CD4-positive, alpha-beta T cell (primary cell): ENCODE results near the gene SPIRE2. TPM values are rescaled to one million over a fixed set of nuclear protein-coding genes. Genes with fewer than 3 reads are reported as not detected.

ENCODE experiments used
- ATAC-seq: fragments of 200-7000 bp; cut with Tn5 transposase; one replicate; pipeline ENCODE4 v1.10.0; 2022; ENCODE audit warnings: mild to moderate bottlenecking; ENCODE audit not compliant: poor library complexity
- CTCF ChIA-PET: fragments of 350-600 bp; sonication (Branson Sonifier 250); formaldehyde crosslinking; loops from one replicate; lab custom pipeline; 2021; ENCODE audit warnings: antibody characterized with exemption, inconsistent platforms; lab: Charles Lee
- POLR2A ChIA-PET: fragments of 350-600 bp; sonication (Branson Sonifier 250); formaldehyde crosslinking; loops from one replicate; lab custom pipeline; 2021; ENCODE audit warnings: antibody characterized with exemption, inconsistent platforms; lab: Charles Lee
- DNase-seq, 14 experiments: peaks; one replicate each; pipeline ENCODE4 v3.0.0-alpha.2; 2013 to 2020; ENCODE audit warnings: mixed read lengths in 2 of 14
- H3K27ac ChIP-seq, 2 donors: one replicate each; pipeline versions ENCODE4 v1.5.1 to v1.7.0; 2013; ENCODE audit warnings: low read length in 2 of 2, low read depth in 1 of 2, mild to moderate bottlenecking in 1 of 2
- H3K27me3 ChIP-seq, 2 experiments: 1 replicate in 1 of 2; 2 replicates in 1 of 2; pipeline versions ENCODE4 v1.6.1 to v1.7.0; 2013; ENCODE audit warnings: low read length in 2 of 2, control low read depth in 1 of 2, mild to moderate bottlenecking in 1 of 2, moderate library complexity in 1 of 2; ENCODE audit not compliant: insufficient read depth in 2 of 2, control insufficient read depth in 1 of 2
- H3K36me3 ChIP-seq: one replicate; pipeline ENCODE4 v1.6.1; 2013; ENCODE audit warnings: low read length, control low read depth; ENCODE audit not compliant: insufficient read depth
- H3K4me1 ChIP-seq: one replicate; pipeline ENCODE4 v1.6.1; 2013; ENCODE audit warnings: low read length, control low read depth; ENCODE audit not compliant: insufficient read depth
- H3K4me3 ChIP-seq: one replicate; pipeline ENCODE4 v1.5.1; 2013; ENCODE audit warnings: mild to moderate bottlenecking, low read length, moderate library complexity
- H3K9me3 ChIP-seq, 2 experiments: 1 replicate in 1 of 2; 2 replicates in 1 of 2; pipeline versions ENCODE4 v1.6.1 to v1.7.0; 2013; ENCODE audit warnings: low read length in 2 of 2, mild to moderate bottlenecking in 2 of 2, control low read depth in 1 of 2, moderate library complexity in 1 of 2; ENCODE audit not compliant: control insufficient read depth in 1 of 2, insufficient read depth in 1 of 2
- H3K27ac Mint-ChIP-seq: one replicate; pipeline ENCODE4 v1.8.0; 2020; ENCODE audit warnings: mixed read lengths
- H3K27me3 Mint-ChIP-seq: one replicate; pipeline ENCODE4 v1.8.0; 2021; ENCODE audit warnings: mixed read lengths
- H3K36me3 Mint-ChIP-seq: one replicate; pipeline ENCODE4 v1.8.0; 2021; ENCODE audit warnings: low read depth, mixed read lengths
- H3K4me1 Mint-ChIP-seq: one replicate; pipeline ENCODE4 v1.8.0; 2021; ENCODE audit warnings: low read depth, mixed read lengths
- H3K4me3 Mint-ChIP-seq: one replicate; pipeline ENCODE4 v1.8.0; 2020; ENCODE audit warnings: mild to moderate bottlenecking, mixed read lengths
- H3K9me3 Mint-ChIP-seq: one replicate; pipeline ENCODE4 v1.8.0; 2020; ENCODE audit warnings: mixed read lengths
- intact Hi-C, 2 experiments: fragments of 100-400 bp; cut with DNase I in 1 of 2; cut with micrococcal nuclease in 1 of 2; formaldehyde crosslinking; loops; one replicate each; pipeline versions ENCODE4 v1.15.1 to v1.9.0; 2023 to 2025; cut with DNase I, micrococcal nuclease
- polyA plus RNA-seq, 2 donors: library from polyadenylated mRNA; unstranded; fragments of 120-200 nt; gene quantifications; one replicate each; pipeline ENCODE4 v1.2.1, GENCODE V29; 2013
- total RNA-seq, 174 experiments: library from RNA in 2 of 174; stranded (reverse) in 2 of 174; gene quantifications; one replicate each; pipeline ENCODE4 v1.2.3 and lab custom pipeline; 2021 to 2026
- TF ChIP-seq, protein P1 (sequence below): fragments of 200-600 bp; IDR thresholded peaks from one replicate; pipeline ENCODE4 v1.8.0; 2022; ENCODE audit warnings: antibody characterized with exemption, mild to moderate bottlenecking

Gene SPIRE2, protein sequence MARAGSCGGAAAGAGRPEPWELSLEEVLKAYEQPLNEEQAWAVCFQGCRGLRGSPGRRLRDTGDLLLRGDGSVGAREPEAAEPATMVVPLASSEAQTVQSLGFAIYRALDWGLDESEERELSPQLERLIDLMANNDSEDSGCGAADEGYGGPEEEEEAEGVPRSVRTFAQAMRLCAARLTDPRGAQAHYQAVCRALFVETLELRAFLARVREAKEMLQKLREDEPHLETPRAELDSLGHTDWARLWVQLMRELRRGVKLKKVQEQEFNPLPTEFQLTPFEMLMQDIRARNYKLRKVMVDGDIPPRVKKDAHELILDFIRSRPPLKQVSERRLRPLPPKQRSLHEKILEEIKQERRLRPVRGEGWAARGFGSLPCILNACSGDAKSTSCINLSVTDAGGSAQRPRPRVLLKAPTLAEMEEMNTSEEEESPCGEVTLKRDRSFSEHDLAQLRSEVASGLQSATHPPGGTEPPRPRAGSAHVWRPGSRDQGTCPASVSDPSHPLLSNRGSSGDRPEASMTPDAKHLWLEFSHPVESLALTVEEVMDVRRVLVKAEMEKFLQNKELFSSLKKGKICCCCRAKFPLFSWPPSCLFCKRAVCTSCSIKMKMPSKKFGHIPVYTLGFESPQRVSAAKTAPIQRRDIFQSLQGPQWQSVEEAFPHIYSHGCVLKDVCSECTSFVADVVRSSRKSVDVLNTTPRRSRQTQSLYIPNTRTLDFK
- total RNA-seq = 1 to 10 TPM; 1.1 TPM
- polyA plus RNA-seq (2013, experiment 1 of 2) = 0.96 TPM
- polyA plus RNA-seq (2013, experiment 2 of 2) = 1.1 TPM
- total RNA-seq (lab: John Stamatoyannopoulos, UW) = 0 to 2.1 (median 0.68) reads per million in 172 experiments

DNA sequence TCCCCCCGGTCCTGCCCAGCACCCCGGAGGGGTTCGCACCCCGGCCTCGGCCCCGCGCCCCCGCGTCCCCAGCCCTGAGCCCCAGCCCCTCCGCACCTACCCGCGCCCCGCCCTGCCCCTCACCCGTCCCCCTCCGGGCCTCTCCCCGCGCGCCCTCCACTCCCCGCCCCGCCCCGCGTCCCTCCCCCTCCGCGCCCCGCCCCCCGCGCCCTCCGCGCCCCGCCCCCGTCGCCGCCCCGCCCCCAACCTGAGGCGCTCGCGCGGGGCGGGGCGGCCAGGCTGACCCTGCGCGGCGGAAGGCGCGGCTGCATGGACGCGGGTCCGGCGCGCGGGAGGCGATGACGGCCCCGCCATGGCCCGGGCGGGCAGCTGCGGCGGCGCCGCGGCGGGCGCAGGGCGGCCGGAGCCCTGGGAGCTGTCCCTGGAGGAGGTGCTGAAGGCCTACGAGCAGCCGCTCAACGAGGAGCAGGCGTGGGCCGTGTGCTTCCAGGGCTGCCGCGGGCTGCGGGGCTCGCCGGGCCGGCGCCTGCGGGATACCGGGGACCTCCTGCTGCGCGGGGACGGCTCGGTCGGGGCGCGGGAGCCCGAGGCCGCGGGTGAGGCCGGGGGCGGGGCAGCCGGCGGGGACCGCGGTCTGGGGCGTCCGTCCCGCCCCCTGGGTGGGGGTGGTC, at the start of gene SPIRE2:
Gene SPIRE2 (plus strand): TSS at position 277 of the 671 bp plus-strand sequence. CDS start 76 bp downstream, at position 353.
- ChIA-PET CTCF (interaction anchor here (1.1 to 1.8 kb wide), 2 partner anchors 122 to 128 kb away, joined by 4 to 5 read pairs; no protein-coding TSS in a partner anchor), POLR2A (interaction anchor here (1.0 to 1.8 kb wide), 4 partner anchors 9 to 45 kb away, joined by 3 to 4 read pairs (median 3); partner anchors contain the start of gene TCF25)
- peak; percentile 98 for ATAC-seq
- peak; percentile 49 to 90 (median 68) for DNase-seq
- Mint-ChIP-seq H3K27ac (no peak within 1 kb of the TSS), H3K9me3 (no peaks in the 10 kb centered on the region), H3K36me3 (no peaks in the 10 kb centered on the region), H3K27me3 (peaks cover 29% of the 10 kb centered on the region), H3K4me1 (peaks cover 4% of the 10 kb centered on the region), H3K4me3 (peak within 1 kb of the TSS; percentile 27)
- no peak within 1 kb of the TSS for H3K4me3 ChIP-seq
- H3K4me1 ChIP-seq = peaks cover 12% of the 10 kb centered on the region
- H3K9me3 ChIP-seq = peaks cover 0 to 13% of the 10 kb centered on the region in 2 experiments
- H3K36me3 ChIP-seq = no peaks in the 10 kb centered on the region
- TF ChIP-seq, protein P1, sequence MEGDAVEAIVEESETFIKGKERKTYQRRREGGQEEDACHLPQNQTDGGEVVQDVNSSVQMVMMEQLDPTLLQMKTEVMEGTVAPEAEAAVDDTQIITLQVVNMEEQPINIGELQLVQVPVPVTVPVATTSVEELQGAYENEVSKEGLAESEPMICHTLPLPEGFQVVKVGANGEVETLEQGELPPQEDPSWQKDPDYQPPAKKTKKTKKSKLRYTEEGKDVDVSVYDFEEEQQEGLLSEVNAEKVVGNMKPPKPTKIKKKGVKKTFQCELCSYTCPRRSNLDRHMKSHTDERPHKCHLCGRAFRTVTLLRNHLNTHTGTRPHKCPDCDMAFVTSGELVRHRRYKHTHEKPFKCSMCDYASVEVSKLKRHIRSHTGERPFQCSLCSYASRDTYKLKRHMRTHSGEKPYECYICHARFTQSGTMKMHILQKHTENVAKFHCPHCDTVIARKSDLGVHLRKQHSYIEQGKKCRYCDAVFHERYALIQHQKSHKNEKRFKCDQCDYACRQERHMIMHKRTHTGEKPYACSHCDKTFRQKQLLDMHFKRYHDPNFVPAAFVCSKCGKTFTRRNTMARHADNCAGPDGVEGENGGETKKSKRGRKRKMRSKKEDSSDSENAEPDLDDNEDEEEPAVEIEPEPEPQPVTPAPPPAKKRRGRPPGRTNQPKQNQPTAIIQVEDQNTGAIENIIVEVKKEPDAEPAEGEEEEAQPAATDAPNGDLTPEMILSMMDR = no peak
- peaks cover 15 to 25% of the 10 kb centered on the region in 2 experiments for H3K27me3 ChIP-seq
- intact Hi-C loops = loop anchor here in 1 of 2 experiments (5.0 kb wide), 1 partner anchor 99 kb away; no protein-coding TSS in a partner anchor
- H3K27ac ChIP-seq = no peak within 1 kb of the TSS

DNA sequence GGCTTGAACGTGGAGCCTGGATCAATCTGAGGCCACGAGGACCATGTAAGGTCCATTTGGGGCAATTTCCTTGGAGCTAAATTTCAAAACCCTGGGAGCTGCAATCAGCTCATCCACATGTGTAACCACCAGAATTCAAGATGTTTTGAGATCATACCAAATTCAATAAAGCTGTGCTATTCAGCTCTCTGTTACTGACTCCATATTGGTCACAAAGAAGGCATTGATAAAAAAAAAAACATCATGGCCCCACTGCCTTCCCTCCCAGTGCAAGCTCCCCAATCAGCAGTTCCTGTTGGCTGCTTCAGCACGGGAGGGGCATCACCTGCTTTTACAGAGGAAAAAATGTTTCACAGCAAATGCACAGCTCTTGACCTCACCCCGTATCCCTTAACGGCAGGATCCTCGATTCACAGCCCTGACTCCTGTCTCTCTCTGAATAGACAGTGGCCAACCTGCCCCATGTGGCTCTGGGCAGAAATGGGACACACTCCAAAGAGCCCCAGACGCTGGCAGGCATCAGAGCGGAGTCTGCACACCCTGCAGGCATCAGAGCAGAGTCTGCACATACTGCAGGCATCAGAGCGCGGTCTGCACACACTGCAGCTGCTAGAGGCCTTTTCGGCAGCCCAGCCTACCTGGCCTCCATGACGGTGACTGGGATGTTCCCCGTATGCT, 48.9 kb upstream of the SPIRE2 start:
- Mint-ChIP-seq H3K4me3 (no peak overlapping the region), H3K9me3 (no peaks in the 10 kb centered on the region)

More for the DNA sequence above, 48.9 kb upstream of the SPIRE2 start:
- POLR2A ChIA-PET = no interaction called here
- Histone ChIP-seq H3K9me3 (no peaks in the 10 kb centered on the region), H3K27me3 (no peaks in the 10 kb centered on the region), H3K27ac (no peak overlapping the region), H3K4me1 (peaks cover 6% of the 10 kb centered on the region), H3K36me3 (no peaks in the 10 kb centered on the region), H3K4me3 (no peak overlapping the region)
- no peak for ATAC-seq
- TF ChIP-seq, protein P1 = no peak
- intact Hi-C loops = no loop called here
- no peak for DNase-seq
- Mint-ChIP-seq H3K4me1 (peaks cover 8% of the 10 kb centered on the region), H3K27ac (no peak overlapping the region), H3K27me3 (no peaks in the 10 kb centered on the region), H3K36me3 (no peaks in the 10 kb centered on the region)
- CTCF ChIA-PET = no interaction called here
